ENCODE measurements around the gene GPR26. TPM values are rescaled to one million over a fixed set of nuclear protein-coding genes. Genes with fewer than 3 reads are reported as not detected.

GPR26 gene
- total and polyA plus RNA-seq, 2 of the 4 experiments (the other 2 are of a cell fraction), result not detected

- intact Hi-C loops (cut with micrococcal nuclease), result no loop called here
- no peaks in the 10 kb centered on the region for H3K4me1 ChIP-seq (ENCODE audit: control insufficient read depth, insufficient read depth, low read length)
- CTCF ChIA-PET, result no interaction called here
- no peaks in the 10 kb centered on the region for H3K9me1 ChIP-seq (ENCODE audit: insufficient read depth, low read length)
- no peaks in the 10 kb centered on the region for H3K27me3 ChIP-seq (ENCODE audit: control insufficient read depth, insufficient read depth, low read length)
- H4K8ac ChIP-seq (ENCODE audit: low read depth in 2 of 2, low read length in 2 of 2), result no peak overlapping the region
- no peak overlapping the region for H2AFZ ChIP-seq (replicated peaks; ENCODE audit: low read length, poor library complexity)
- no peak overlapping the region for H2AK5ac ChIP-seq (ENCODE audit: low read depth, low read length)
- H3K4me2 ChIP-seq (ENCODE audit: low read depth, low read length), result no peak overlapping the region
- no peak overlapping the region for H2BK5ac ChIP-seq (ENCODE audit: low read depth, low read length, poor library complexity, severe bottlenecking)
- no peaks in the 10 kb centered on the region for H4K20me1 ChIP-seq (ENCODE audit: insufficient read depth, low read length)
- H2BK15ac ChIP-seq (ENCODE audit: low read depth, low read length), result no peak overlapping the region
- WGBS, 2 experiments (ENCODE audit: extremely low coverage in 2 of 2, insufficient read length in 1 of 2), result 38% methylated on average over 1 of the region's 2 CpGs; no CpG with 5 or more reads in 1 of the 2 experiments
- no peaks in the 10 kb centered on the region for H3K36me3 ChIP-seq (ENCODE audit: control insufficient read depth, insufficient read depth, low read length)
- H3K4me3 ChIP-seq (ENCODE audit: insufficient read depth, low read depth, low read length), result no peak overlapping the region
- POLR2A ChIA-PET (ENCODE audit: unreplicated experiment), result no interaction called here
- no TSS peak for BruUV-seq (replicated peaks)
- dilution Hi-C loops (cut with HindIII; ENCODE audit: low sequenced_read_pairs, unreplicated experiment), result no loop called here
- H3K9me3 ChIP-seq (ENCODE audit: control insufficient read depth, insufficient read depth, low read length), result peaks cover 36% of the 10 kb centered on the region
- TF ChIP-seq CEBPB (IDR thresholded peaks at IDR 0.05; ENCODE audit: low read depth, low read length), result no peak
- no peak for TF ChIP-seq NFE2L2 (IDR thresholded peaks at IDR 0.05; ENCODE audit: low read depth, low read length)
- TF ChIP-seq FOS (IDR thresholded peaks at IDR 0.05; ENCODE audit: low read depth, low read length), result no peak
- no peak for TF ChIP-seq RCOR1 (IDR thresholded peaks at IDR 0.05; ENCODE audit: insufficient replicate concordance, low read length)
- TF ChIP-seq ELK1 (IDR thresholded peaks at IDR 0.05; ENCODE audit: borderline replicate concordance, low read depth, low read length), result no peak
- TF ChIP-seq RAD21 (IDR thresholded peaks at IDR 0.05; ENCODE audit: low read length), result no peak
- TF ChIP-seq SMC3 (IDR thresholded peaks at IDR 0.05; ENCODE audit: low read depth, low read length), result no peak
- TF ChIP-seq MAFK (IDR thresholded peaks at IDR 0.05; ENCODE audit: low read depth, low read length), result no peak
- no peak for TF ChIP-seq POLR2A (IDR thresholded peaks at IDR 0.05; ENCODE audit: low read depth, low read length)
- no peak for TF ChIP-seq CHD1 (IDR thresholded peaks at IDR 0.05; ENCODE audit: low read depth, low read length)
- TF ChIP-seq CTCF (conservative IDR thresholded peaks at IDR 0.05; ENCODE audit: low read depth, low read length), result no peak
- no peak for TF ChIP-seq RFX5 (IDR thresholded peaks at IDR 0.05; ENCODE audit: low read depth, low read length)
- TF ChIP-seq BHLHE40 (IDR thresholded peaks at IDR 0.05; ENCODE audit: low read depth, low read length), result no peak
- TF ChIP-seq MAZ (IDR thresholded peaks at IDR 0.05; ENCODE audit: borderline replicate concordance, low read depth, low read length), result no peak
- no peak for TF ChIP-seq MXI1 (IDR thresholded peaks at IDR 0.05; ENCODE audit: borderline replicate concordance, low read depth, low read length)
- H2BK120ac ChIP-seq (ENCODE audit: low read depth, low read length), result no peak overlapping the region
- H3K23ac ChIP-seq (ENCODE audit: low read depth, low read length), result no peak overlapping the region
- H3K4ac ChIP-seq (ENCODE audit: low read depth, low read length), result no peak overlapping the region
- H2AK9ac ChIP-seq (replicated peaks; ENCODE audit: low read depth, low read length, poor library complexity), result no peak overlapping the region
- H3K79me1 ChIP-seq (ENCODE audit: low read depth in 1 of 2, low read length in 2 of 2), result no peaks in the 10 kb centered on the region
- DNase-seq, result no peak
- no peak overlapping the region for H2BK20ac ChIP-seq (ENCODE audit: low read depth, low read length)
- no peak overlapping the region for H3K18ac ChIP-seq (ENCODE audit: low read depth, low read length)
- no peak for ATAC-seq (ENCODE audit: low read depth)
- H3K56ac ChIP-seq (ENCODE audit: extremely low read depth, insufficient read depth, low read length), result no peak overlapping the region
- no peak overlapping the region for H4K5ac ChIP-seq (ENCODE audit: low read depth, low read length)
- H3K27ac ChIP-seq (ENCODE audit: insufficient read depth, low read length), result no peak overlapping the region
- in situ Hi-C loops (cut with MboI; ENCODE audit: low sequenced_read_pairs), result no loop called here
- no peak overlapping the region for H4K91ac ChIP-seq (ENCODE audit: insufficient read depth, low read depth, low read length)
- H3K9ac ChIP-seq (ENCODE audit: low read depth, low read length), result no peak overlapping the region
- no peak overlapping the region for H3K14ac ChIP-seq (replicated peaks; ENCODE audit: low read depth, low read length)
Observed at GRCh38 chr10:123726836-123727235, 60.7 kb downstream of the GPR26 start.

All from IMR-90 (cell line).